IPS-NIHi11 (cell line): Measurements from ENCODE around the gene RBBP5.
"Not testable (repeated sequence)": the region's sequence is repeated elsewhere in the genome, so short reads cannot be mapped to it uniquely, and the experiment has no call there.

ENCODE experiments used
- DNase-seq: peaks from one replicate; pipeline ENCODE4 v3.0.0; 2012; ENCODE audit warnings: mixed read lengths, low spot score

RBBP5 gene, protein sequence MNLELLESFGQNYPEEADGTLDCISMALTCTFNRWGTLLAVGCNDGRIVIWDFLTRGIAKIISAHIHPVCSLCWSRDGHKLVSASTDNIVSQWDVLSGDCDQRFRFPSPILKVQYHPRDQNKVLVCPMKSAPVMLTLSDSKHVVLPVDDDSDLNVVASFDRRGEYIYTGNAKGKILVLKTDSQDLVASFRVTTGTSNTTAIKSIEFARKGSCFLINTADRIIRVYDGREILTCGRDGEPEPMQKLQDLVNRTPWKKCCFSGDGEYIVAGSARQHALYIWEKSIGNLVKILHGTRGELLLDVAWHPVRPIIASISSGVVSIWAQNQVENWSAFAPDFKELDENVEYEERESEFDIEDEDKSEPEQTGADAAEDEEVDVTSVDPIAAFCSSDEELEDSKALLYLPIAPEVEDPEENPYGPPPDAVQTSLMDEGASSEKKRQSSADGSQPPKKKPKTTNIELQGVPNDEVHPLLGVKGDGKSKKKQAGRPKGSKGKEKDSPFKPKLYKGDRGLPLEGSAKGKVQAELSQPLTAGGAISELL

DNA sequence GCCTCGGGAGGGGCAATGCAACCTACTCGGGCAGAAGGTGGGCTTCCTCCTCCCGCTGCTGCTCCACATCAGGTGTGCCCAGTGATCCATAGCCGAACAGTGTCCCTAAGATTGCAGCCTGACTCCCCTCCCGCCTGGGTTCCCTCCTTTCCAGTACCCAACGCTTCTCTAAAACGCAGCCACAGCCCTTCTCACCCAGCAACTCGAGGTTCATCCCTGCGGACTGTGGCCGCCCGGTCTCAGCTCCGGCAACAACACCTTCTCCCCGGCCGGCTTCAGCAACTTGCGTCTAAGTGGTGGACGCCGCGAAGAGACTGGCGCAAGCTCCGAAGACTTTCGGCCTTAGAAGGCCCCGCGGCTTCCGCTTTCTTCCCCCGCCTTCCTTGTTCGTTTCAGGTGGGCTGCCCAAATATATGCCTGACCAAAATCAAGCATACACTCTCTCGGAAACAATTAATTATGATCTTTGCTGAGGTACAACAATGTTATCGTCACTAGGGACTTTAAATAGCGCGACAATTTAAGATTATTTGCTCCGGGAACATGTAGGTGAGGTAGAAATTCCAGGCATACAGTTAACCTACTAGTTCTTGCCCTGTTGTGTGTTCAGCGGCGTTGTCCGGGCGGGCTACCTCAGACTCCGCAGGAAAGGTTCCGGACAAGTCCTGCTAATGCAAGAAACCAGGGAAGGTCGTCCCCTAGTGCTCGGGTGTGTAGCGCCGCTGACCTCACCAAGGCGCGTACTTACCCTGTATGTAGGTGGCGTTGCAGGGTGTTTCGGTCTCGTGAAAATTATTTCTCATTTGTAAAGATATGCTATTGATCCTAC is at the start of gene RBBP5:
Gene RBBP5 (minus strand): TSS at position 319 of the 829 bp plus-strand sequence. CDS start 105 bp downstream, at position 214.
- DNase-seq: peak; percentile 92

DNA sequence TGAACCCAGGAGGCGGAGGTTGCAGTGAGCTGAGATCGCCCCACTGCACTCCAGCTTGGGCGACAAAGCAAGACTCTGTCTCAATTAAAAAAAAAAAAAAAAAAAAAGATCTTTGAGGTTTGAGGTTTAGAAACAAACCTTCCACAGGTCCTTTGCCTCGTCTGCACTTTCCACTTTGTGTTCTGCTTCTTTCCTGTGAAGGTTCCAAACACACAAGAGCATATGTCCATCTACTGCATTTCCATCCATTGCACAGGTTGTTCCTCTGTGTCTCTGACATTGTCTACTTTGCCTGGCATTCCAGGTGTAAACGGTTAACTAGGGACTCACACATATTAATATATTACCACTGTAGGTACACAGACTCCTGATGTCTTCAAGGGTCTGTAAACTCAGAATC is 49.6 kb upstream of the RBBP5 start:
- DNase-seq: no peak

- no peak for DNase-seq
Measured at GRCh38 chr1:205170532-205171269, 48.9 kb upstream of the RBBP5 start.

GRCh38 chr1:205169248-205169647 is 47.5 kb upstream of the RBBP5 start:
- DNase-seq: no peak

GRCh38 chr1:205168291-205168690 is 46.5 kb upstream of the RBBP5 start:
- DNase-seq: no peak

DNA sequence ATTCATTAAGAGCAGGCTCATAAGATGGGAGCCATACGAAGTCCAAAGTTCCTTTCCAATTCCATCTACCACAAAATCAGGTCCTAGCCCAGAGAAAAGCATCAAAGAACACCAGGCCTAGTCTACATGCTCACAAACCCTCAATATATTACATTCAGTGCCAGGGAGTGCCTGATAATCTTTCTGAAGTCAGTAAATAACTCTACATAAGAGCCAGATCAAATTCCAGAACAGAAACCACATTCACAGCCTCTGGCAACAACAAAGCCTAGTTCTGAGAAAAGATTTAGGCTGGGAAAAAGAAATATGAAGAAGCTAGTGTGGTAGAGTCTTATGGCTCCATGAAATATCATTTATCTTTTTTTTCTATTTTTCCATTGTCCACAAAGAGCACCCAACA is 40.5 kb upstream of the RBBP5 start:
- no peak for DNase-seq

GRCh38 chr1:205161076-205161475 is 39.3 kb upstream of the RBBP5 start:
- DNase-seq: no peak

GRCh38 chr1:205158048-205158616 is 36.4 kb upstream of the RBBP5 start:
- DNase-seq: no peak

DNA sequence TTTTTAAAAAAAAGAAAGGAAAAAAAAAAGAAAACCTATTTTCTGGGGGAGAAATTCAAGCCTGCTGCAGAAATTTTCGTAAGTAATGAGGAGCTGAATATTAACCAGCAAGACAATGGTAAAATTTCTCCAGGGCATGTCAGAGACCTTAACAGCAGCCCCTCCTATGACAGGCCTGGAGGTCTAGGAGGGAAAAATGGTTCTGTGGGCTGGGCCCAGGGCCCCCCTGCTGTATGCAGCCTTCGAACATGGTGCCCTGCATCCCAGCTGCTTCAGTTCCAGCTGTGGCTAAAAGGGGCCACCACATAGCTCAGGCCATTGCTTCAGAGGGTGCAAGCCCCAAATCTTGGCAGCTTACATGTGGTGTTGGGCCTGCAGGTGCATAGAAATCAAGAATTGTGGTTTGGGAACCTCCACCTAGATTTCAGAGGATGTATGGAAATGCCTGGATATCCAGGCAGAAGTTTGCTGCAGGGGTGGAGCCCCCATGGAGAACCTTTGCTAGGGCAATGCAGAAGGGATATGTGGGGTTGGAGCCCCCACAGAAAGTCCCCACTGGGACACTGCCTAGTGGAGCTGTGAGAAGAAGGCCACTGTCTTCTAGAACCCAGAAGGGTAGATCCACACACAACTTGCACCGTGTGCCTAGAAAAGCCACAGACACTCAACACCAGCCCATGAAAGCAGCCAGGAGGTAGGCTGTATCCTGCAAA is 34.0 kb upstream of the RBBP5 start:
- DNase-seq: not testable (repeated sequence)

DNA sequence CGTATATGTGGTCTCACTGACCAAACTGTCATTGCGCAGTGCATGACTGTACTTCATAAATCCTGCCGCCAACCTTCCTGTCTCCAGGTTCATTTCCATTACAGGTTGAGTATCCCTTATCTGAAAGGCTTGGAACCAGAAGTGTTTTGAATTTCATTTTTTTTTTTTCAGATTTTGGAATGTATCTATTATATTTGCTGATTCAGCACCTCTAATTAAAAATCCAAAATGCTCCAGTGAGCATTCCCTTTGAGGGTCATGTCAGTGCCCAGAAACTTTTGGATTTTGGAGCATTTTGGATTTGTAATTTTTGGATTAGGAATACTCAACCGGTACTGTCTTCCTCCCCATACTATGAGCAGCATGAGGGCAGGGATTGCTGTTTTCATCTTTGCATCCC is 30.7 kb upstream of the RBBP5 start:
- DNase-seq: no peak

- no peak for DNase-seq
Measured at GRCh38 chr1:205150651-205151428, 29.1 kb upstream of the RBBP5 start.

- DNase-seq: no peak
Measured at GRCh38 chr1:205147191-205147835, 25.5 kb upstream of the RBBP5 start.

DNA sequence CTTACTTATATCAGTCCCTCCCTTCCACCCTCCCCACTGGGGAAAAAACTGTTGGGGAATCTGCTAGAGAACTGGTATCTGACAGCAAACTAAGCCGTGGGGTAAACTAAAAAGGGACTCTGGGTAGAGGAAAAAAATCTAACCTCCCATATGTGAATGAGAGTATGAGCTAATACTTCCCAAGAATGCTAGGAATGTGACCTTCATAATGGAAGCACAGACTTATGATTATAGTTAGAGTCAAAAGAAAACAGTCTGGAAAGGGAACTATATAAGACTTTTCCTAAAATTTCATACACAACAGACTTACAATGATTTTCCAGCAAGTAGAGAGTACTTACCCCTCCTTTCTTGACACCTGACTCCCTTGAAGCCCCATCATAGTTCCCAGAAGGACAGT is 23.0 kb upstream of the RBBP5 start:
- no peak for DNase-seq

GRCh38 chr1:205144046-205144720 is 22.4 kb upstream of the RBBP5 start:
- no peak for DNase-seq

DNA sequence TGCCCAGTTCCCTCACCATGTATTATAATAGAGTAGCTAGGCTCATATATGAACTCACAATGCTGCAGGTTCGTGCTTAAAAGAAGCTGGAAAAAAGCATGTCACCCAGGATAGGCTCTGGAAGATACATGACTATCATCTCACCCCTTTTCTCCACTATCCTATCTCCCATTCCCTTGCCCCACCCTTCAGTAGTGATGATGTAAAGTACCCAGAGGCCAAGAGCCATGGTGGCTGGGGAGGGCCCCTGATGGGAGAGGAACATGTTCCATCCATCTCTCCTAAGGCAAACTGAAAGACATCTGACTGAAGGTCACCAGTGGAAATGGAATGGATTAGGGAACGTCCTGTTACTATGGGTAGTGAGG is 20.3 kb upstream of the RBBP5 start:
- DNase-seq: no peak

DNA sequence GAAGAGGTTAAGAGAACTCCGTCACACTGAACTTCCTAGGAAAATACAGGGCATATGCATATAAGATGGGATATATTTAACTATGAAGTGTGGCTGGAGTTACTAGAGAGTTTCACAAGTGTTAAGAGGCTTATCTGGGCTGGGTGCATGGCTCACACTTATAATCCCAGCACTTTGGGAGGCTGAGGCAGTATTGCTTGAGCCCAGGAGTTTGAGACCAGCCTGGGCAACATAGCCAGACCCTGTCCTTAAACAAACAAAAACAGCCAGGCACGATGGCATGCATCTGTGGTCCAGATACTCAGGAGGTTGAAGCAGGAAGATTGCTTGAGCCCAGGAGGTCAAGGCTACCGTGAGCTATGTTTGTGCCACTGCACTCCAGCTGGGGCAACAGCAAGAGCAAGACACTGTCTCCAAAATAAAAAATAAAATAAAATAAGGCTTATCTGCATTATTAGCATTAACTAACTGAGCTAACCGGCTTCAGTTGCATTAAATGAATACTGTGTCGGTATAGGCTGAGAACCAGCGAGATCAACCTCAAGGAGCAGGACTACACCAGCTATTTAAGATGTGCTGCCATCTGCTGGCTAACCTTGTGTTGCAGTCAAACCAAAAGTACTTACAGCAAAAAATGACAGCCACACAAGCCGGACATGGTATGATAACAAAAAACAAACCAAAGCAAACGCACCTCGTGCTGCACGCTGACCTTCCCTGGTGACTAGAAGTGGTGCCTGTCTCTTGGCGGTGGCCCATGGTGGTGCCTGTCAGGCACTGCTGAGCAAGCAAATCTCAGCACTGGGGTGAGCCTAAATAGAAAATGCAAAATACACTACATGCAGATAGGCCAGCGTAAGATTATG is 19.7 kb upstream of the RBBP5 start:
- peak; percentile 80 for DNase-seq

- no peak for DNase-seq
Measured at GRCh38 chr1:205140113-205140512, 18.3 kb upstream of the RBBP5 start.

- DNase-seq: peak; percentile 22
Measured at GRCh38 chr1:205137901-205138300, 16.1 kb upstream of the RBBP5 start.
